ENCODE data around the gene ARIH2.

The ARIH2 gene

DNA sequence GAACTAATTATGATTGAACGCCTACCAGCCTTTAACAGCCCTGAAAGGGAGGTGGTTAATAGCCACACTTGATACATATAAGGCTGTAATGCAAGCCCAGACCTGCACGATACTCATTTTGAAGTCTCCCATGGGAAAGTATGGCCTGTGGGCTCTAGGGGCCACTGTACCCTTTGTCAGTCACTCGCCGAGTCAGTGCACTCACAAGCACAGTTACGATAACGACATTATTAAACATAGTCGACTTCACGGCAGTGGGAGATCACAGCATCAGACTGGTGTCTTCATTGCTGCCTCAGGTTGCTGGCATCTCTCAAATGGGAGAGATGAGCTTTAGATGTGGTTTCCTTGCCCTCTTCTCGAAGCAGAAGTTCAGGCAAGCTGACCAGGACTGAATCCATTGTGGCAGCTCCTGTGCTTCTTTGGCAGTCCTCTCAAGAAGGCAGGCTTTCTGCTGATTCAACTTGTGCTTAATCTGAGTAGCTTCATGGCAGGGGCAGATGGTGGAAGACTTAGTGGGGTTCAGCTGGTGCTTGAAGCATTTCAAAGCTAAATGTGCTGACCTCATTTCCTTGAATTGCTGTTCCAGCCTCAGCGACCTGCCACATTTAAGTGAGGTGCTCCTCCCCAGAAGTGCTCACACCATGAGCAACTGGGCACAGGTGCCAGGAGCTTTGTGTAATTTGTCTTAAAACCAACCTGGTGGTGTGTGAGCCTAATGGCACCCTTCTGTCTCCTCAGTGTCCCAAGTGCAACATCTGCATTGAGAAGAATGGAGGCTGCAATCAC, 55.6 kb downstream of the ARIH2 start:
- no peak for DNase-seq

DNA sequence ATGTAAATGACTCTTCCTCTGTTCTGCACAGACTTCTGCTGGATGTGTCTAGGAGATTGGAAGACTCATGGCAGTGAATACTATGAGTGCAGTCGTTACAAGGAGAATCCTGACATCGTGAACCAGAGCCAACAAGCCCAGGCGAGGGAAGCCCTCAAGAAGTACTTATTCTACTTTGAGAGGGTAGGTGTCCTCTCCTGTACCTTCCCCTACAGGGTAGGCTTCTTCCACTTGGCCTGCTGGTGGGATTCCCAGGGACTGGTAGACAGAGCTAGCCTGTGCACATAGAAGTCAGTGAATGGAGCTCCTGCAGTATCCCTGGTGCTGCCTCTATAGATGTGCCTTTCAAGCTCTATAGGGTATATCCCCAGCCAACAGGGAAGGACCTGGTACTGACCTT, 60.8 kb downstream of the ARIH2 start:
- no peak for DNase-seq

- no peak for DNase-seq
Observed at GRCh38 chr3:48980295-48980694, 61.7 kb downstream of the ARIH2 start.

DNA sequence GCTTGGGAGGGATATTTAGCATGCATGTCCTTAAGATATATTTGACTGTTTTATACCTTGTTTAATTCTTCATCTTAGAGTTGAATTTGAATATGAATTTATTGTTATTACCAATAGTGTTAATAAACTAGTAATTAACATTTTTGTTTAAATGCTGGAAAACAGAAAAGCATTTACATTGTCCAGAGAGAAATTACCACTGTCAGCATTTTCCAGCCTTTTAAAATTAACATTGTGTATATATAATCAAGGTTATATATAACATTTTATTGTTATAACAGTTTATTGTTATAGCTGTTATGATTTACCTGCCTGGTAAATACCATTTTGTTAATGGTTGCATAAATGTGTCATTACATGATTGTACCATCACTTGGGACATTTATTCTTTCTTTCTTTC, 63.4 kb downstream of the ARIH2 start:
- no peak for DNase-seq

DNA sequence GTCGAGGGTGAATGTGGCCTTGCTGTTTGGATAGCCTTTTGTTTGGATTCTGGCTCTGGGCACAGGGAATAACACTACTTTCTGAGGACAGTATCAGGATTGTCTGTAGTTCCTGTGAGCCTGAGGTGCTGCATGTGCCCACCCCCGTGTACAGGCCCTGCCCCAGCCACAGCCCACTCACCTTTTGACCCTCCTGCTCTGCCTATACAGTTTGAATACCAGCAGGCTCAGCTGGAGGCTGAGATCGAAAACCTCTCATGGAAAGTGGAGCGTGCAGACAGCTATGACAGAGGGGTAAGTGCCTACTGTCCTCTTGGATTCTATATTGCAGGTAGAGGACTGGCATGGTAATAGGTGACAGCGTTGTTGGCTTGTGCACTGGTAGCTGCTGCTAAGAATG, 64.0 kb downstream of the ARIH2 start:
- DNase-seq: no peak

- DNase-seq: no peak
Observed at GRCh38 chr3:48983096-48983495, 64.5 kb downstream of the ARIH2 start.

DNA sequence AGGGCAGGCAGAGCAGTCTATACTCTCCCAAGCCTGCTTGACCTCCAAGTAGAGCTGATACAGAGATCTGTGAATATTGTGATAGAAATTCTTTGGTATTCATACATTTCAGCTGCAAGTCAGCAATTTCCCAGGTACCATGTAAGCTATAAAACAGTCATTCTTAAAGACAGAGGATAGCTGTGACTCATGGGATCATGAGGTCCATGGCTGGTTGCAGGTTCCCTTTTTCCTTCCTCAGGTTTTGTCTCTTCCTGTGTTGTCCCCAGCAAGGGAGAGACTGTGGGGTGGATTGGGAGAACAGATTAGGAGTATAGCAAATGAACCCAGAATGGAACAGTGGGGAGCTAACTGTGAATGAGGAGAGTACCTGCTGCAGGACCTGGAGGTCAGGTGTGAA, 66.0 kb downstream of the ARIH2 start:
- no peak for DNase-seq

DNA sequence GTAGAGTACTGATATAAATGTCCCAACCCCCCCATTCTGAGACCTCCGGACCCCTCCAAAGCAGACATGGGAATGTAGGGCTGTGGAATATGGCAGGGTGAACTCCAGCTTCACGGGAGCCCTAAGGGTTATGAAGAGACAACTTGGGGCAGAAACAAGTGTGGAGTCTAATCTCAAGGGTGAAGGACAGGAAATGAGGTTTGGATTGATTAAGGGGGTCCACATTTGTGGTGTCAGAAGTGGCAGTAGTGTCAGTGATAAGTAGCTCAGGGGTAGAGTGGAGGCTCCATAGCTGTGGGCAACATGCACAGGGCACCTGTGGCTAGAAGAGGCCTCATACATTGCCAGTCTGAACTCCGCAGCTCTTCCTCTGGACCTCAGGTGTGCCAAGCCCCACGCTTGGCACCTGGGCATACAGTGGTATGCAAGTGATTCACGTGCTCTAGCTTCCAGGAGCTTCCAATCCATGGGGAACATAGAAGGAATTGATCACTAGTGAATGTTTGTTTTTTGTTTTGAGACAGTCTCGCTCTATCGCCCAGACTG, 67.3 kb downstream of the ARIH2 start:
- no peak for DNase-seq

DNA sequence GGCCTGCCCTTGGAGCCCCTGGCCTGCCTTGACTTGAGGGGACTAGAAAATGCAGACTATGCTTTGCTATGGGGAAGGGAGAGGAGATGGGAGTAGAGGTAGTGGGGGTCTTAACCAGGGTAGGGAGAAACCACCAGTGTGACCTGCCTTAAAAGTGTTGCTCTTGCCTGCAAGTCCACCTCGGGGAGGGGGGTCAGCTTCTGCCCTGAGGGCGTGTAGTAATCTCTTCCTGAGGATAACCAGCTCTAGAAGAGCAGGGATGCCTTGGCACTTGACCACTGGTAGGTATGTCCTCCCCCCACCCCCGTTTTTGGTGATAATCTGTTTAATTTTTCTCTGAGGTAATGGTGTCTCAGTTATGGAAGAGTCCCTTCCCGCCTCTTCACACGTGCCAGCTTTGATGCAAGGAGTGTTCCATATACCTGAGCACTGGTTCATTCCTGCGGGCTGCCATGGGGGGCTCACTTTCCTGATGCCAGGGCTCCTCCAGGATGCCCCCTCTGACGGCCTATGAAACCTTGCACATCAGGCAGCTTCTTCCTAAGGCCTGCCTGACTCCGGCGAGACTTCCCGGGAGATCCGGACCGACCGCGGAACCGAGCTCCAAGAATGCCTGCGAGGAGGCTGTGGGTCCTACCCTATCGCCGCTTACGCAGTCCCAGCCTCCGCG, 70.6 kb downstream of the ARIH2 start:
- no peak for DNase-seq

- peak; percentile 91 for DNase-seq
Observed at GRCh38 chr3:48989796-48990635, 71.4 kb downstream of the ARIH2 start, which contains the start of gene P4HTM. Gene P4HTM, plus strand, starts transcription at chr3:48990241. Its CDS starts 16 bp downstream, at chr3:48990257.

- peak; percentile 49 for DNase-seq
Observed at GRCh38 chr3:48990636-48991469, 72.2 kb downstream of the ARIH2 start.

DNA sequence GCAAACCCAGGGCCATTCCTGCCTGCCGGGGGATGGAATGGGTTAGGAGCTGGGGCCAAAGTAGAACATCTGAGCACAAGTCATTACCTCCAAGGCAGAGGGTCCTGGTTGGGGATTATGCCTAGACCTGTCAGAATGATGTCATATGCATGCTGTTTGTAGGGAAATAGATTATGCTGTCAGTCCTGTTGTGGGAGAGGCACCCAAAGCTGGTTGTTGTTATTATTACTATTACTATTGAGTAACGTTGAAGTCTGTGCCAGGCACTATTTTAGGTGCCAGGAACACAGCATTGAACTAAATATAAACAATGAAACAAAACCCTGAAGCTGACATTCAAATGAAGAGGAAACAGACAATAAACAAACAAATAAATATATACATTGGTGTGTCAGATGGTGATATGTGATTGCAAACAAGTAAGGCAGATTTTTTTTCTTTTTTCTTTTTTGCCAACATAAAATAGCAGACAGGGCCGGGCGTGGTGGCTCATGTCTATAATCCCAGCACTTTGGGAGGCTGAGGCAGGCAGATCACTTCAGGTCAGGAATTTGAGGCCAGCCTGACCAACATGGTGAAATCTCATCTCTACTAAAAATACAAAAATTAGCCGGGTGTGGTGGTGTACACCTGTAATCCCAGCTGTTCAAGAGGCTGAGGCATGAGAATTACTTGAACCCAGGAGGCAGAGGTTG, 73.4 kb downstream of the ARIH2 start:
- DNase-seq: no peak

- DNase-seq: no peak
Observed at GRCh38 chr3:48993834-48994233, 75.2 kb downstream of the ARIH2 start.

GRCh38 chr3:48996640-48997039, 78.0 kb downstream of the ARIH2 start:
- DNase-seq: no peak

GRCh38 chr3:48997102-48997635, 78.5 kb downstream of the ARIH2 start:
- DNase-seq: no peak

GRCh38 chr3:48997714-48998637, 79.3 kb downstream of the ARIH2 start:
- DNase-seq: peak; percentile 38

GRCh38 chr3:48999085-48999858, 80.6 kb downstream of the ARIH2 start:
- no peak for DNase-seq

DNA sequence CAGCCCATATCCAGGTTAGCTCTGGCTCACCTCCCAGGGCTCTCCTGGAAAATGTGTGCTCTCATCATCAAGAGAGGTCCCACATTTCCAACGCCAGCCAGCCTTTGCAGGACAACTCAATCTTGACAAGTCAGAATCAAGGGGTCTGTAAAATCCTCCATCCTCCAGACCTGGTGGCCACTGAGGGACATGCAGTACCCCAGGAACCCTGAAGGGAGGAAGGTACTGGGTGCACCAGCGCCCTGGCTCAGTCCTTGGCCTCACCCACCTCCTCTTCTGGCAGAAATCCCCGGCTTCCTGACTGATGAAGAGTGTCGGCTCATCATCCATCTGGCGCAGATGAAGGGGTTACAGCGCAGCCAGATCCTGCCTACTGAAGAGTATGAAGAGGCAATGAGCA, 82.5 kb downstream of the ARIH2 start:
- no peak for DNase-seq

All from midbrain (tissue), 1 donor.